Stimulated activated CD8-positive, alpha-beta memory T cell treated with anti-CD3 and anti-CD28 coated beads, Interleukin-2, amount 100 ng/mL, for 48 hours (primary cell): Measurements from ENCODE around the gene IGFBP2.

Source experiments
- DNase-seq, 2 donors: peaks; one replicate each; pipeline ENCODE4 v3.0.0-alpha.2; 2020; ENCODE audit warnings: low read depth in 2 of 2

IGFBP2 gene

DNA sequence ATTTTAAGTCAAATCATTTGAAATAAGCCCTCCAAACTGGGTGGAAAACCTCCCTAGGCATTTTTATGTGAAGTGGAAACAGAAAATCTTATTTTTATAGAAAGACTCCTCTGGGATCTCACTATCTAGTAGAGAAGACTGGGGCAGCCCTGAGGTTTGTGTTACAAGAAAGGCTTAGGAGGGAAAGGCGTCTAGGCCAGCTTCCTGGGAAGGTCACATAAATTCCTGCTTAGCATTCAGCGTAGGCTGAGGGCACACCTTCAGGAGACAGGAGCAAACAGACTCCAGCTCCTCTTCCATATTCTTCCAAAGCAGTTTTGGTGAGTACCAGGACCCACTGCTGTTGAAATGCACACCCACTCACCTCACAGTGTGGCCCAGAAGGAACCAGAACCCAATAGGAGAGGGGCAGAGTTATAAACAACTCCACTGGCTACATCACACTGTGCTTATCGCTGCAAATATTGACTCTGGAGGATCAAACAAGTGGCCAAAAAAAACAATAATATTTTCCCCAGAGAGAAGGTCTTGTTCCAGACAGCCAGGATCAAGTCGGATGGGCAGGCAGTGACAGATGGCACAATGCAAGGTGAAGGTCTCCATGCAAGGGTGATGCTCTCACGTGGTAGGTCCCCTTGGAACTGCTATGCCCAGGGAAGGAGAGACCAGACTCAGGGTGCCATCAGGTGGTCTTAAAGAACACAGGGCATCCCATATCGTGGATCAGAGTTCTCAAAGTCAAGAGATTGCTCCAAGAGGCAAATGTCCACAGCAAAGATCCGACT lies 17.7 kb upstream of the IGFBP2 start:
- no peak for DNase-seq

DNA sequence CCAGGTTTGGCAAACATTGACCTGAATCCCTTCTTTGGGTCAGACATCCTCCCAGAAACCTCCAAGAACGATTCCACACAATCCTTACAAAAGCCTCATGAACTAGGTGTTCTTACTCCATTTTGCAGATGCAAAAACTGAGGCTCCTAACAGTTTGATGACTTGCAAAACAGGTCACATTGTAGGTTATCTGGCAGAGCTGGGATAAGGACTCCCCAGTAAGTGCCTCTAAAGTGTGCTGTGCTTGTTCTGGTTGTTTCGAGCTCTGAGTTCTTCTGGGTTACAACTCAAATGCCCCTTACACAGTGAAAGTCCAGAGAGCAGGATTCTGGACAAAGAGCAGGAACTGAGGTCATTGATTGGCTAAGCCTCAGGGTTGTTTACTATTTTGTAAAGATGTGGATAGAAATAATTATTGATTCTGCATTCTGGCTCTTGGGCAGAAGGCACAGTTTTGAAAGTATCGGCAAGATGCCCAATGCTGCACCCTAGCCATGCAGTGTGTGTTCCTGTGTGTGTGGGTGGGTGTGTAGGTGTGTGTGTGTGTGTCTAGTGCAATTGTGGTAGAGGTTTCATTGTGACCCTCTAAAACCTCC lies 17.0 kb upstream of the IGFBP2 start:
- DNase-seq = no peak

DNA sequence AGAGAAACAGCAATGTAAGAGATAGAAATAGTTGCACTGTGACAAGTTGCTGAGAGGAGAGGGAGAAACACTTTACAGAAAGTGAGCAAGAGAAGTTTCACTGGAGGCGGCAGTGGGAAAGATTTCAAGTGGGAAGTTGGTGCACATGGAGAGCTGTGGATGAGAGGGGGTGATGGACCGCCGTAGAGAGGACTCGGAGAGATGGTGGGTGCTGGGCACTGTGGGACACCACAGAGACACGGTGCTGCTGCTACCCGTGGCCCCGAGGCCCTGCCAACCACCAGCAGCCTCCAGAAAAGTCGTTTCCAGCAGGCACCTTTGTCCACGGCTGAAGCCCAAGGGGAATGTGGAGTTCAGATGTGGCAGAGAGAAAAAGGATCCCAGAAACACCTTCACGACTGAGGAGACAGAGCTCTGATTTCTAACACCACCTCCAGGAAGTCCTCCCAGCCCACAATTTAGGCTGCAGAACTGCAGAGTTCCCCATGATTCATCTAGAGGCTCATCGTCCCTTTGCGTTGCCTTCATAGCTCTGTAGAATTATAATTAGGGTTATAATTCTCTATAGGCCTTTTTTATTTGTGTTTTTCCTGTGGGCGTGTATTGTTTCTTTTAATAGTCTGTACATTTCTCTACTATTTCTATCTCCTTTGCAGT lies 15.9 kb upstream of the IGFBP2 start:
- no peak for DNase-seq

DNA sequence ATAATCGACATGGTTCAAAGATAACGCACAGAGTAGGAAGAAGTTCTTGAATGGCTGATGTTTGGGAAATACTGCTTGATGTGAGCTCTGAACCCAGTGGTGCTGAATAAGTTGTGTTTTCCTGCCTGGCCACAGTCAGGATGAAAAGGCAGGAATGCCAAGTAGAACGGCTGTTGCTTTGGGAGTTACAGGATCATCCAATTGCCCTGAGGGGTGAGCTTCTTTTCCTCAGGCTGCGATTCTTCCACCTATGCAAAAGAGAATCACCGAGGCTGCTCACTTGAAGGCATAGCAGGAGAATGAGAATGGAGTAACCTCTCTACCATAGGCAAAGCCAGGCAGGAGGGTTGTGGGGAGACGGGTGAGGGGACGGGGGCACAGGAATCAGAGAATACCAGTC lies 14.4 kb upstream of the IGFBP2 start:
- no peak for DNase-seq

DNA sequence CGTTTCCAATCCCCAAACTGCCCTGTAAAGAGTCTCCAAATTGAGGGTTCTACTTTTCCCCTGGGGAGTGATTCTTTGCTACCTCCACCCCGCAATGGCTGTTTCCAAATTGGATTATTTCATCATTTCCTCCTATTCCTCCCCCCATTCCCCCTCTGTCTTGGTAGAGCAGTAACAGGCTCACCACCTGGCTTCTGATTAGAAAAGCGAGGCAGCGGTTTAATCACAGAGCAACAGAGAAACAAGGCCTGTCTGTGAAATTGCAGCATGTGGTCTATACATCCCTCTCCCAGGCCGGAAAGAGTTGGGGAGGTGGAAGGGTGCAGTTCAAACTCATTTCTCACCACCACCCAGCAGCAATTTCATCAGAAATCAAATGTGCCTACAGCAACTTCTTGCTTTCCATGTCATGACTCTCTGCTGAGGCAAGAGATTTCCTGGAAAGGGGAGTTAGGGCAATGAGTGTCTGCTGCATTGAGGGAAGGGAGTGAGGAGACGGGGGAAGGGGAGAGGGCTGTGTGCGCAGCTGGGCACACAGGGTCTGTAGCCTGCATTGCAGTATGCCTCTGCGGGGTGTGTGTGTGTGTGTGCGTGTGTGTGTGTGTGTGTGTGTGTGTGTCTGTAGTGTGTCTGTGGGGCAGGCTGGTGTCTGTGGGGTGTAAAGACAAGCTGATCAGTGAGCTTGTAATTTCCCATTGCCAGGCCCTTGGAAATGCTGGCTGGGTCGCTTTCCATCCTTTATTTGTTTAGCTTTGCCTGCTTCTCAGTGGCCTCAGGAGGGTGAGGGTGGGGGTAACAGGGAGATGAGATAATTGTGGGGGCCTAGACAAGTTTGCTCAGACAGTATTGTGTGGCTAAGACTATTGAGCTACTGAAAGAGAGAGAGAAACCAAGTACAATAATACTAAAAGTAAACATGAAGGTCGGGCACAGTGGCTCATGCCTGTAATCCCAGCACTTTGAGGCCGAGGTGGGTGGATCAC lies 13.5 kb upstream of the IGFBP2 start:
- no peak for DNase-seq

DNA sequence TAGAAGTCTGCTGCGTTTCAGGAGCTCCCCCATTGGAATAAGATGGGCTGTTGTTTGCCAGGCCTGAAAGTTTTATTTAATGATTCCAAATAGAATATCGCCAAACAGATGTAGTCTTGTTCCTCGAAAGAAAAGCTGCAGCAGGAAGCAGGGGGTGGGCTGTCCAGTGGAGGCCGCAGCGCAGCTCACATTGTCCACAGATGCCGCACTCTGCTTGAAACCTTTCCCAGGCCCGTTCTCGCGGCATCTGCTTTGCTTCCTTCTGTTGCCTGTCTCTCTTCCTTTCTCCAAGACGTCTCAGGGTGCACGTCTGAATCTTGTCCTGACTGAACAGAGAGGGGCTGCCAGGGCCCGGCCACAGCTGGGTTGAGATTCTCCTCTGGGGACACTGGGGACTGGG lies 12.4 kb upstream of the IGFBP2 start:
- DNase-seq = no peak

DNA sequence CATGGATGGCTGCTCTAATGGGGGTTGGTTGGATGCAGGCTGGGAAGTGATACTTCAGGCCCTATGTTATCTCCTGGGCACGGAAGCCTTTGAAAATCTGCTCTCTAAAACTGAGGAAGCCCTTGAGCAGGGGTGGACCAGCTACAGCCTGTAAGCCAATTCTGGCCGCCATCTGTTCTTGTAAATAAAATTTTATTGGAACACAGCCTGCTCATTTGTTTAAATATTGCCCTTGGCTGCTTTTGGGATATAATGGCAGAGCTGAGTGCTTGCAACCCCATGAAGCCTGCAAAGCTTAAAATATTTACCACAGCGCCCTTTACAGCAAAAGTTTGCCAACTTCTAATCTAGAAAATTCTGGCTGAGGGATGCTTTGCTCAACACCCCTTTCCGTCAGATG lies 11.9 kb upstream of the IGFBP2 start:
- no peak for DNase-seq

DNA sequence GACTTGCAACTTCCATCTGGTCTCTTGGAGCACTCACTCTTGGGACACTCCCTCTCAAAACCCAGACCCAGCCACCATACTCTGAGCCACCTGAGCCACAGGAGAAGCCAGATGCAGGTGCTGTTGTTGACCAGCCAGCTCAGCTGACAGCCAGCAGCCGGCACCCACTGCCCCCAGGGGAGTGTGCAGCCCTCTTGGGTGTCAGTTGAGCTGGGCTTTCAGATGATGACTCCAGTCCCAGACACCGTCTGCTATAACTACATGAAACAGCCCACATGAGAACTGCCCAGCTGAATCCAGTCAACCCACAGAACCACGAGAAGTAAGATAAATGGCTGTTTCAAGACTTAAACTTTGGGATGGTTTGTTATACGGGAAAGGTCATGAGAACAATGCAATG lies 10.7 kb upstream of the IGFBP2 start:
- DNase-seq = no peak

DNA sequence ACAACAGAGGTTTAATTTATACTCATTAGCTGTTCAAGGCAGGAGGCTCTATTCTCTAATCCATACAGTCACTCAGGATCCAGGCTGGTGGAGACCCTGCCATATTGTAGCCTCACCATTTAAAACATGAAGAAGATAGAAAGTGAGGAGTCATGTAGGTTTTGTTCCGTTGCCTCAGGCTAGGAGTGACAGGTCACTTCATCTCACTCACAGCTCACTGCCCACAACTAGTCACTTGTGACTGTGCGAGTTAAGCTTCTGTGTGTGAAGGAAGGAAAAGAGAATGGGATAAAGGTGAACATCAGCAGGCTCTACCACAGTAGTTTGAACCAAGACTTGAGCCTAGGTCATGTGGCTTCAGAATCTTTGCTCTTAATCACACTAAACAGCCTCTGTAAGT lies 9.0 kb upstream of the IGFBP2 start:
- DNase-seq = no peak

DNA sequence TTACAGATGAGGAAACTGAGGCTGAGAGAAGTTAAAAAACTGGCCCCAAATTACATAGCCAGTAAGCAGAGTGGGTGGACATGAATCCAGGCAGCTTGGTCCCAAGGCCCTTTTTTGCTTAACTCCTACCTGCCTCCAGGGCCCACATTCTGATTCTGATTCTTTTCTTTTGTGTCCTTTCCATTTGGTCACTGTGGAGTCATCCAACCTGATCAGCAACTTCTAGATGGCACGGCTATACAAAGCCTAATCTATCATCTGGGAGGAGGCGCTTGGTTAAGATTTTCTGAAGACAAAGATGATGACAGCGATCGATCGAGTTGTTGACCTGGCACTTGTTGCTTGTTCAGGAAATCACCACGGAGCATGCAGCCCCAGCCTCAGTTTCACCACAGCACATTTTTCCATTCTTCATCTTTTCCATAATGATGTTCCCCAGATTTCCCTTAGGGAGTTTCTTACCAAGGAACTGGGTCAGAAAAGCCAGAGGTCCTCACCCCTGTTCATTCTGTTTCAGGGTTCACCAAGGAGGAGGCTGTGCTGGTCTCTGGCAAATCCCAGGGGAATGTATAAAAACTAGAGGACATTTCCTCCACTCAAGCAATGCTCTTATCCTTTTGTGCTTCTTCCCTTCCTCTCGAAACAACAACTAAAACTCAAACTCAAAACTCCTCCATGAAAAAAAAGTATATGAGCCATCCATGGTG lies 6.9 kb upstream of the IGFBP2 start:
- DNase-seq = no peak

DNA sequence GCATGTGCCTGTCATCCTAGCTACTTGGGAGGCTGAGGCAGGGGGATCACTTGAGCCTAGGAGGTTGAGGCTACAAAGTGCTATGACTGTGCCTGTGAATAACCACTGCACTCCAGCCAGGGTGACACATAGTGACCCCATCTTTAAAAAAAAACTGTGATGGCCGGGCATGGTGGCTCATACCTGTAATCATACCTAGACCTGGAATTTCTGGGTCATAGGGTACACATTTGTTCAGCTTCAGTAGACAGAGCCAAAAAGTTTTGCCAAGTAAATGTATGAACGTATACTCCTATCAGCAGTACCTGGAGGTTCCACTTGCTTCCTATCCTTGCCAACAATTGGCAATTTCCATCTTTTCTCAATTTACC lies 6.4 kb upstream of the IGFBP2 start:
- DNase-seq = no peak

DNA sequence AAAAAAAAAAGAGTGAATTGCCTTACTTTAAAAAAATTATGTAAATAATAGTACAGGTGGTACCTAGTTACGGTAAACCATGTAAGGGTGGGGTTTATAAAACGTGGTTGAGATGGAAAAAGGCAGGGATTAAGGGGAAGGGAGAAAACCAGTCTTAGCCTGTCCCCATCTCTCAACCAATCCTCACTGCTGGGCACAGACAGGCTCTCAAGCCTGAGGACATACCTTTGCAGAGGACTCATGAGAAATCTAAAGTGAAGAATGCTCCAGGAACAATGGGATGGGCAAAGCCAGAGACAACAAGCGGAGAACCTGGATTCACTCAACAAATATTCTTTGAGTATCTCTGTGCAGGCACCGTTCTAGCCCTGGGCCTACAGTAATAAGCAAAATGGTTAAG lies 3.4 kb upstream of the IGFBP2 start:
- no peak for DNase-seq

DNA sequence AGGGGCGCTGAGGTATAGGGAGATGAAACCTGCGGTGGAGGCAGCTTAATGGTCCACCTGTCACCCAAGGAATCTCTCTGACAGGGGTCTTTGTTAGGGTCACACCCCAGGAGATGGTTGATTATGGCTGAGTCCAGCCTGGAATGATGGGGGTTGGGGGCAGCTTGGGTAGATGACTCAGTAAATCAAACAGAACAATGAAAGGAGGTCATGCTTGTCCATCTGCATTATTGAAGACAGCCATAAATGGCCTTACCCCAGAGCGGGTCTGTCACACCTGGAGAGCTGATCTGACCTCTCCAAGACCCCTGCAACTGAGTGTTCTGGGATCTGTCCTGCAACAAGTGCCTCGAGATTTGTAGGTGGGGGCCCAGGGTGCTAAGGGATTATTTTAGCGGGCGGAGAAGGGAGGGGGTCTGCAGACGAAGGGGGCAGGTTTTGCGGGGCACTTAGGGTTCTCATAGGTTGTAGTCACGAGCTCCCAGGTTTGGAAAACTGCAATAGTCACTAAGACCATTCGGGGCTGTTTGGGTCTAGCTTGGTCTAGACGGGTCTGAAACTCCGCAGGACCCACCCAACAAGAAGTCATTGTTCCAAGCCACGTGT lies 771 bp upstream of the IGFBP2 start:
- no peak for DNase-seq

DNA sequence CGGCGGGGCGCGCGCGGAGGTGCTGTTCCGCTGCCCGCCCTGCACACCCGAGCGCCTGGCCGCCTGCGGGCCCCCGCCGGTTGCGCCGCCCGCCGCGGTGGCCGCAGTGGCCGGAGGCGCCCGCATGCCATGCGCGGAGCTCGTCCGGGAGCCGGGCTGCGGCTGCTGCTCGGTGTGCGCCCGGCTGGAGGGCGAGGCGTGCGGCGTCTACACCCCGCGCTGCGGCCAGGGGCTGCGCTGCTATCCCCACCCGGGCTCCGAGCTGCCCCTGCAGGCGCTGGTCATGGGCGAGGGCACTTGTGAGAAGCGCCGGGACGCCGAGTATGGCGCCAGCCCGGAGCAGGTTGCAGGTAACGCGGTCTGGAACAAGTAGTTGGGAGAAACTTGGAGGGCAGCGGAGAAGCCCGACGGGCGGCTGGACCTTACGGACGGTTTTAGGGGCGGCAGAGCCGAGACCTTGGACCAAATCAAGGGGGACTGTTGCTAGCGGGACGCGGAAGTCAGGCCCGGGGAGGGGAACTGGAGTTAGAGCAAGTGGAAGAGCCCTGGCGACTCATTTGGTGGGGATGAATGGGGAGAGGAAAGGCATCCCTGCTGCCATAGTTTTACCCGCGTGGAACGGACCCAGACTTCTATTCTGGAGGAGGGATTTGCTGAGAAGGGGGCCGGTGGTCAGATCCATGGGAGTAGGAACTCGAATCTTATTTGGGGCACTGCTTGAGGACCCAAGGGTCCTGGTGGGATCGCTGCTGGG lies 573 bp downstream of the IGFBP2 start:
- DNase-seq = no peak

DNA sequence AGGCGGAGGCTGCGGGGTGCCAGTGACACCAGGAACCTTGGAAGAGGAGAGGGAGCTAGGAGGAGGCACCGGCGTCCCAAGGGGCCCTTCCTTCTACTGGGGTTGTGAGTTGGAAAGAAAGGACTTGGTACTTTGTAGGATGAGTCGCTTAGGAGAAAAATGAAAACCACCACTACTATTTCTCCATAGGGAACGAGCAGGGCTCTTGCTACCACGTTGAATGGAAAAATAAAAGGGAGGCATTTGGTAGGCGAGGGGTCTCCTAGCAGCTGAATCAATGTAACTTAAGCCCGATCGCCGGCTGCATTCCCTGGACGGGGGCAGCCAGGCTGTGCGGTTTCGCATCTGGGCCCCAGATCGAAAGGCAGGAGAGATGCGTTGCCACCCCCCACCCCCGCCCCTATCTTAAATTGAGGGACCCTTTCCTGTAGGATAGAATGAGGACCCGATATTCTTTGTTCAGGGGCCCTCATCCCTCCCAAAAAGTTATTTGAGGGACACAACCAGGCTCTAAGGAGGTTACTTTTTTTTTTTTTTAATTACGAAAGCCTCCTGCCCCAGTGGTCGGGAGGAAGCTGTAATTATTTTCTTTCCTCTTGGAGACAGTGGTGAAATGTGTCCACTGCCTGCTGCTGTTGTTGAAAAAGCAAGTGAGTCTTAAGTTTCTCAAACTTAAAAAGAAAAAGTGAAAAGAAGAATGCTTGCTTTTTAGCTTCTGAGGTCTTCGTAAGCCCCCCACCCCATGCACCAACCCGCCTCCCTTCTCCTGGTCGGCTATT lies 1.3 kb downstream of the IGFBP2 start:
- no peak for DNase-seq

DNA sequence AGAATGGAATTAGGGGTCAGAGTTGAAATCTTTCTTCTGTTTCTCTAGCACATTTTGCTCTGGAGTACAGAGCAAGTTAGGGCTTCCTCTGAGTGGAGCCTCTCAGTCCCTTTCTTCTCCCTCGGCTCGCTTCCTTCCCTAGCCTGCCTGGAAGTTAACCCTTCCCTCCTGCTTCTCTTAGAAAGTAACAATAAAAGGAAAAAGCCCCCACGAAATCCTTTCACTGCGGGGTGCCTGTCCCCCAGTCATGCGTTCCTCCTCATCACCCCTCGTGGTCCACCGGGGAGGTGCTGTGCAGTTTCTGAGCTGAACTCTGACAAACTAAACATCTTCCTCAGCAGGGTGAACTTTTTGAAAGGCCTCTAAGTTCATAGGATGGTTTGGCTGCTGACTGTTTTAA lies 2.0 kb downstream of the IGFBP2 start:
- DNase-seq = no peak

DNA sequence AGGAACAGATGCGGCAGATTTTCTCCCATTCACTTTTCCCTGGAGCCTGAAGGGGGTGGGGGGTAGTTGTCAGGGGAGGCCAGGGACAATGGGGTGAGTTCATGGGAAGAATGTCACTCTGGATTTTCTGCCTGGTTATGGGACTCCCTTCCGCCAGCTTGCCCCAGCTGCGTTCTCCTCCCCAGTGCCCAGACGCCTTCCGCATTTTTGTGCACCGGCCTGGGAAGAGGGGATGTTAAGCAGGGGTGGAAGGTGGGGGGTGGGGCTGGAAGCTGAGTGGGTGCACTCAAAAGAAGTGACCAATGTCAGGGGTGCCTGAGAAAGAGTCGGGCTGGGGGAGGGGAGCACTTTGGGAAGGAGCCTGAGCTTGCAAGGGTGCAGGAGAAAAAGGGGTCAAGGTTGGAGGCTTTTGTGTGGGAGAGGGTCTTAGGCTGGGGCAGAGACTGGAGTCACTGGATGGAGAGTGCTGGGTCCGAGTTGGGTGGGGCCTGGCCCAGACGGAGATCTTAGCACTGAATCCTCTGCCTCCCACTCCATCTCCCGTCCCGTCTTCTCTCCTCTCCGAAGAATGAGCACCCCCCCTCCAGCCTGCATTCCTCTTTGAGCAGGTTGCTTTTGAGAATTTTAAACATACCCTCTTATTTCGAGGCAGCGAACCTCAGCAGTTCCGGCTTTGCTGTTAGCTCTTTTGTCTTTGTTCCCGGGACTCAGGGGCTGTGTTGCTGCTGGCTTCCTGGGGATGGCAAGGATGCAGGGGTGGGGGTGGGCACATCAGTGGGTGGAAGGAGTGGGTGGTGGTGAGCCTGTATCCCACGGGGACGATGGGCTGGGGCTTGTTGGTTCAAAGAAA lies 2.7 kb downstream of the IGFBP2 start:
- no peak for DNase-seq
